HT1080 (cell line): ENCODE results near the gene FAM25A. TPM values are rescaled to one million over a fixed set of nuclear protein-coding genes. Genes with fewer than 3 reads are reported as not detected.
A peak's percentile ranks its signal among the peaks of the same experiment; 100 is the strongest.
"Not testable (repeated sequence)": the region's sequence is repeated elsewhere in the genome, so short reads cannot be mapped to it uniquely, and the experiment has no call there.

ENCODE experiments used
- DNase-seq: peaks from one replicate; pipeline ENCODE4 v3.0.0-alpha.2; 2015; ENCODE audit warnings: low read depth
- polyA plus RNA-seq, 2 experiments: library from polyadenylated mRNA; depleted of rRNA; stranded (reverse); fragments of >200 nt; gene quantifications; 2 replicates each; pipeline ENCODE4 v1.2.3, GENCODE V29; 2015
- total RNA-seq: library from RNA; depleted of rRNA; stranded (reverse); fragments of >200 nt; shearing (Covaris generic); gene quantifications from 2 replicates; pipeline ENCODE4 v1.2.3, GENCODE V29; 2014; rRNA removed

FAM25A gene
- total RNA-seq = not detected in 2 replicates
- polyA plus RNA-seq (2015; cell fraction: cytosol; rRNA removed) = 1.9 and 5.3 TPM in 2 replicates
- not detected in 2 replicates for polyA plus RNA-seq (2015; cell fraction: nucleus; rRNA removed)

DNA sequence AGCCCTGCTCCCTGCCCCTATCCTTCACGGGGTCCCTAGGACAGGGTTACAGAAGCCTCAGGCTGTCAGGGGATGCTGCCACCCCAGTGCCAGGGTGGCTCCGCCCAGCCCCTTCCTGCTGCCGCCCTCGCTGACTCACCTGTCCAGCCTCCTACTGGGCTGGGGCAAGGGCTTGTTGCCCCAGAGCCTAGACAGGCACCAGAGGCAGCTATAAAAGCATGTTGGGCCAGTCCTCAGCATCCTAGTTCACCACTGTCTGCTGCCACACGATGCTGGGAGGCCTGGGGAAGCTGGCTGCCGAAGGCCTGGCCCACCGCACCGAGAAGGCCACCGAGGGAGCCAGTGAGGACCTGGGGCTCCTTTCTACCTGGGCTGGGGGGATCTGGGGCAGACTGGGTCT, at the start of gene FAM25A:
TSS of gene FAM25A (plus strand) at position 239 of the 400 bp plus-strand sequence. CDS start at position 270, 31 bp downstream.
- peak; percentile 48 for DNase-seq

DNA sequence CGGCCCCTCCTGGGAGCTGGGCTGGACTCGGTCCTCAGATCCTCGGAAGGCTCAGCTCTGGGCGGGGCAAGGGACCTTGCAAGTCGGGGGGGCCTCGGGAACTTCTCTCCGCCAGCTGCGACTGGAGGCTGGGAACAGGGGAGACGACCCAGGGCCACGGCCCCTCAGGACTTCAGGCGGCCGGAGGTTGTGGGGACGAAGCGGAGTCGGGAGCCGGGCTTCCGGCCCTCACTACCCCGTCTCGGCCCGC, 49.2 kb upstream of the FAM25A start:
- DNase-seq = no peak

DNA sequence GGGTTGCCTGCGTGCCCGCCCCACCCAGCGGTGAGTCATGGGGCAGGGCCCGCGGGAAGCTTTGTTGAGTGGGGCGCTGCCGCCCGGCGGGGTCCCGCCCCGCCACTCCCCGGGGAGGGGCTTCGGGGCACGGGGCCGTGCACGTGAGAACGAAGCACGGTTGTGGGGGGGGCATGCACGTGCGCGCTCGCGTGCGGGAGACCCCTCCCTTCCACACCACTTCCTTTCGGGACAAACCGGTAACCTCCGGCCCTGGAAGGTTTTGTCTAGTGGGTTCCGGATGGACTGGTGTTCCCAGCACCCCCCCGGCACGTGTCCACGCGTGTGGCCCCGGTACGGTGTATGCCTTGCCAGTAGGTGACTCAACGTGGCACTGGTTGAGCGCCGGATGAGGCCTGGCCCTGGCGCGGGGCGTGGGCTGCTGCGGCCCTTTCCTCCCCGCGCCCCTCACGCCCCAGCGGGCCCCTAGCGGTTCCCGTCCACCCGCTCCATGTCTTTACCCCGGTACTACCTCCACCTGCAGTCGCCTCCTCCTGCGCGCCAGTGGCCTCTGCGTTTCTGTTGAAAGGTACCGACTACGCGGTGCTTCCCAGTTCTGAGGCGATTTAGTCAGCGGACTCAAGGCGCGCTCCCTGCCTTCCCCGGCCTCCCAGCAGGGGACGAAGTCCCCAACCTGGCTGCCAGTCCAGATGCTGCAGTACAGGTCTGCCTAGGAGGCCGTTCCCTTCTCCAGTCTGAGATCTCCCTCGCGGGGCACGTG, 48.7 kb upstream of the FAM25A start:
- peak; percentile 97 for DNase-seq

DNA sequence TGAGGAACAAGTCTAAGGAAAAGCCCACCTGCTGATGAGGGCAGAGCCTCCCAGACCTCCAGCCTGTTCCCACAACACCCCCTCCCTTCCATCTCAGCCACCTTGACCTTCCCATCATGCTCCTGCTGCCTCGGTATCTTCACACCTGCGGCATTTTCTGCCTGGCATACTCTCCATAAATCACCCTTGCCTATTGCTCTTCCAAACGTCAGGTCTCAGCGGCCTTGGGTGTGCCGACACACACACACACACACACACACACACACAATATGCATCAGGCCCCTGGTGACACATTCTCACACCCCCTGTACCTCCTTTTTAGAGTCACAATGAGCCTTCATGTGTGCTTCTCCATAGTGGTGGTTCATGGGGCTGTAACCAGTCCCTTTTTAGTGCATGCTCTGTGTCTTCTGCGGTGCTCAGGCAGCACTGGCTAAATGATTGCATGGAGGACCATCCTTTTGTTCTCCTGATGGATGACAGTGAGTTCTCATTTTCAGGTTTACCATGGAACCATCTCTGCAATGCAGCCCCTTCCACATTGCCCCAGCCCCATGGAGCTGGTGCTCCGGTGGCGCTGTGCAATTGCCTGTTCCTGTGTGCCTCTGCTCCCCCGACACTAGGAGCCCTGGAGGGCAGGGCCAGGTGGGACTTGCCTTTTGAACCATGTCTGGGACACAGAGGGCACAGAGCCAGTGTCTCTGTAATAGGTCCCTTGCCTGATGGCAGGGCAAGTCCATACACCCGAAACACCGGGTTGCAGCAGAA, 47.3 kb upstream of the FAM25A start:
- DNase-seq = no peak

DNA sequence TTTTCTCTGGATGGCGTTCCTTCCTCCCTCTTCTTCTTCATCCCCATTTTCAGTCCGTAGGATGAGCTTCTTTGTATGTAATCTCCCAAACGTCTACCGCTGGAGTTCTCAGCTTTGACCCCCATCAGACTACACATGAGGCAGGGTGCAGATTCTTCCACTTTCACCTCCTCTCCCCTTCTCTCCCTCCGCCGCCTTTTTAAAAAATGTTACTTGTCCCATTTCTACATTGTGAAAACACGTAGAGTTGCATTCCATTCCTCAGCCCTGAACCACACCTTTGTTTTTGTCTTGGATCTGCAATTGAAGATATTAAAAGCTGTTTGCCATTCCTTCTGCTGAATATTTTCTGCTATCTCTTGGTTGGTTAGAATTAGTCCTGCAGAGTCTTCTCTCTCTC, 45.6 kb upstream of the FAM25A start:
- DNase-seq = no peak

DNA sequence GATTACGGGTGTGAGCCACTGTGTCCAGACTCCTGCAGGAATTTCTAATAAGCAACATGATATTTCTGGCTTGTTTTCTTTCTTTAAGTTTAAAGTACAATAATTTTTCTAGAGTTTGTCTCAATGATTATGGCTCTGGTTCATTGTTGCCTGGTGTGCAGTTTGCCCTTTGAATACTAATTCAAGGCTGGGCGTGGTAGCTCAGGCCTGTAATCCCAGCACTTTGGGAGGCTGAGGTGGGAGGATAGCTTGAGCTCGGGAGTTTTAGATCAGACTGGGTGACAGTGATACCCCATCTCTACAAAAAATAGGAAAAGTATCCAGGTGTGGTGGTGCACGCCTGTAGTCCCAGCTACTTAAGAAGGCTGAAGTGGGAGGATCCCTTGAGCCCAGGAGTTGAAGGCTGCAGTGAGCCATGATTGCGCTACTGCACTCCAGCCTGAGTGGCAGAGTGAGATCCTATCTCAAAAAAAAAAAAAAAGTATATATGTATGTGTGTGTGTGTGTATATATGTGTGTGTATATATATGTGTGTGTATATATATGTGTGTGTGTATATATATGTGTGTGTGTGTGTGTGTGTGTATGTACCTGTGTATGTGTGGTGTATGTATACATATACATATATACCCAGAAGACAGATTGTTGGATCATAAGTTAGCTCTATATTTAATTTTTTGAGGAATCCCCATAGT, 43.6 kb upstream of the FAM25A start:
- DNase-seq = no peak

DNA sequence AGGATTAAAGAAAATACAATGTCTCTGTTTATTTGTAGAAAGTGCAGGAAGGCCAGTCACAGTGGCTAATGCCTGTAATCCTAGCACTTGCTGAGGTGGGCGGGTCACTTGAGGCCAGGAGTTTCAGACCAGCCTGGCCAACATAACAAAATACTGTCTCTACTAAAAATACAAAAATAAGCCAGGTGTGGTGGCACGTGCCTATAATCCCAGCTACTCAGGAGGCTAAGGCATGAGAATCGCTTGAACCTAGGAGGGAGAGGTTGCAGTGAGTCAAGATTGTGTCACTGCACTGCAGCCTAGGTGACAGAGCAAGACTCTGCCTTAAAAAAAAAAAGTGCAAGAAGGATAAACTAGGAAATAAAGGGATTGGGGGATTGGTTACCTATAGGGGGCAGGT, 41.6 kb upstream of the FAM25A start:
- DNase-seq = peak; percentile 79

DNA sequence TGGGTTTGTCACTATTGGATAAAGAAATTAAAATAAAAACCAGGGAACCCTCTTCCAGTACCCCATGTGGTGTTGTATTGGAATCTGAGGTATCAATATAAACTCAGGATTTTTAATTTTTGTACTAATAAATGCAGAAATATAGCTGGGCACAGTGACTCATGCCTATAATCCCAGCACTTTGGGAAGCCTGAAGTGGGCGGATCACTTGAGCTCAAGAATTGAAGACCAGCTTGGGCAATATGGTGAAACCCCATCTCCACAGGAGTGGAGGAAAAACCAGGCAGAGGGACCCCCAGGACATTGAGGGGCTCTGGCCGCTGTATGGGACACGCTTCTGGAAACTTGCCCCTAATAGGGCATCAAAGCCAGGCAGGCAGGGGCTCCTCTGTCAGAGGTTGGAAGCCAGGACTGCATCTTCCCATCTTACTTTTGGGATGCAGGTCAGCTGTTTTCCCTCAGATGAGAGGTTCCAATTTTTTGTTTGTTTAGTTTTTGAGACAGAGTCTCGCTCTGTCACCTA, 40.7 kb upstream of the FAM25A start:
- no peak for DNase-seq

DNA sequence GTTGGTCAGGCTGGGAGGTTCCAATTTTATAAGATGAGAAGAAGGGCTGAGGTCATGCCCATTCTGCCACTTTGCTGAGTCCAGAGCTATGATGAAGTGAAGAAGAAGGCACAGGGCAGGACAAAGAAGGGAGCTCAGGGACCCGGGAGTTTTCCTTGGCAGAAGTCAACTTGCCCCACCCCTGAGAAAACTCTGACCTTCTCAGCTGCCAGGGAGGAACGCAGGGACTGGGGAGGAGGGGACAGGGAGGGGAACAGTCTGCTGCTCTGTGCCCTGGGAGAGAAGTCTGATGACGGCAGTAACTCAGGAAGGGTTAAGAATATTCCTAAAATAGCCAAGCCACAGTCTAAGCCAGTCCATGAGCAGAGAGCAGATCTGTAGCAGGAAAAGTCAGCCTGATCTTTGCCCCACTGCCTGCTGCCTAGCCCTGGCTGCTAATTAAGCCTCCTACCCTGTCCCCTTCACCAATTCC, 40.1 kb upstream of the FAM25A start:
- DNase-seq = no peak

DNA sequence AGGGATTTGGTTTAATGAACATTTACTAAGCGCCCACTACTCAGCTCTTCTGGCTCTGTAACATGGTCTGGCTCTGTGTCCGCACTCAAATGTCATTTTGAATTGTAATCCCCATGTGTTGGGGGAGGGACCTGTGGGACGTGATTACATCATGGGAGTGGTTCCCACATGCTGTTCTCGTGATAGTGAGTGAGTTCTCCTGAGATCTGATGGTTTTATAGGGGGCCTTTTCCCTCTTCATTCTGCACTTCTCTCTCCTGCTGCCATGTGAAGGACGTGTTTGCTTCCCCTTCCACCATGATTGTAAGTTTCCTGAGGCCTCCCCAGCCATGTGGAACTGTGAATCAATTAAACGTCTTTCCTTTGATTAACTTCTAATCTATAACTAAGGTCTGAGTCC, 39.1 kb upstream of the FAM25A start:
- not testable (repeated sequence) for DNase-seq

DNA sequence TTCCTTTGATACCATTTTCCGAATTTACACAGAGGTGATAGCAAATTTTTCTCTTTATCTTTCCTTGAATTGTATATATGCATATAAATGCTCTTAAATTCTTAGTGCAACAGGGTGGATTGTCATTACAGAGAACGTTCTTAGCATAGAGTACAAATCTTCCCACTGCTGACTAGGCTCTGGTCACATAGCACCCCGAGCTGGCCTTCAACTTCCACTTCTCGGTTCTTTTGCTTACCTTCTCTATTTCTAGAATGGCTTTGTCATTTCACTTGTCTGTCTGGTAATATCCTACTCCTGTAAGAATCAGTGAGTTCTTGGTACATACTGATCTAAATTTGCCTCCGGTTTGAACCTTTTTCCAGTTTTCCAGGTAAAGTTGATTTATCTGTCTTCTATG, 38.4 kb upstream of the FAM25A start:
- DNase-seq = no peak

DNA sequence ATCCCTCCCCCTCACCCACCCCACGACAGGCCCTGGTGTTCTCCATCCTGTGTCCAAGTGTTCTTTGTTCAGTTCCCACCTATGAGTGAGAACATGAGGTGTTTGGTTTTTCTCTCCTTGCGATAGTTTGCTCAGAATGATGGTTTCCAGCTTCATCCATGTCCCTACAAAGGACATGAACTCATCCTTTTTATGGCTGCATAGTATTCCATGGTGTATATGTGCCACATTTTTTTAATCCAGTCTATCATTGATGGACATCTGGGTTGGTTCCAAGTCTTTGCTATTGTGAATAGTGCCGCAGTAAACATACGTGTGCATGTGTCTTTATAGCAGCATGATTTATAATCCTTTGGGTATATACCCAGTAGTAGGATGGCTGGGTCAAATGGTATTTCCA, 35.6 kb upstream of the FAM25A start:
- DNase-seq = not testable (repeated sequence)

DNA sequence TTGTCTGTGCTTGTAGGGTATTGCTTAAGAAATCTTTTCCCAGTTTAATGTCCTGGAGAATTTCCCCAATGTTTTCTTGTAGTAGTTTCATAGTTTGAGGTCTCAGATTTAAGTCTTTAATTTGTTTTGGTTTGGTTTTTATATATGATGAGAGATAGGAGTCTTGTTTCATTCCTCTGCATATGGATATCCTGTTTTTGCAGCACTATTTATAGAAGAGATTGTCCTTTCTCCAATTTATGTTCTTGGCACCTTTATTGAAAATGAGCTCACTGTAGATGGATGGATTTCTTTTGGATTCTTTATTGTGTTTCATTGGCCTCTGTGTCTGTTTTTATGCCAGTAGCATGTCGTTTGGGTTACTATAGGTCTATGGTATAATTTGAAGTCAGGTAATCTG, 31.6 kb upstream of the FAM25A start:
- no peak for DNase-seq

DNA sequence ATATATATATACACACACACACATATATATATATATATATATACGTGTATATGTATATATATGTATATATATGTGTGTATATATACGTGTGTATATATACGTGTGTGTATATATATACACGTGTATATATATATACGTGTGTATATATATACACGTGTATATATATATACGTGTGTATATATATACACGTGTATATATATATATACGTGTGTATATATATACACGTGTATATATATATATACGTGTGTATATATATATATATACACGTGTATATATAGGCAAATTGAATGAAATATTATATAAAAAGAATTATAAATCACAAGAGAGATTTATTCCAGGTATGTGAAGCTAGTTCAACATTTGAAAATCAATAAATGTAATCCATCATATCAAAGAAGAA, 28.7 kb upstream of the FAM25A start:
- not testable (repeated sequence) for DNase-seq

DNA sequence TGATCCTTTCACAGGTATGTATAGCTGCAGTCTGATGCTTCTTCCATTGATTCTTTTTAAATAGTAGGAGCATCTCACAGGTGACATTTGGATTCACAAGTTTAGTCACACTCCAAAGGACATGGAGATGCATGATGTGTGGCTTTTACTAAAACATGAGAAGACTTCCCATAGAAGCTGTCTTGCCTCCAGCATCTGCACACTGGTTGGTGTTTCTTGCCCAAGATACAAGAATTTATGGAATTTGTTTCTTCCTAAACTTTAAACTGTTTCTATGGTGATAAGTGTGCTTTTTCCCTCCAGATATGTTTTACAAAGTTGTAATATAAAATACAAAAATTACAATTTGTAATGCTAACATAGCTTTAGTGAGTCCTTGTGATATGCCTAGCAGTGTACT, 27.6 kb upstream of the FAM25A start:
- no peak for DNase-seq

DNA sequence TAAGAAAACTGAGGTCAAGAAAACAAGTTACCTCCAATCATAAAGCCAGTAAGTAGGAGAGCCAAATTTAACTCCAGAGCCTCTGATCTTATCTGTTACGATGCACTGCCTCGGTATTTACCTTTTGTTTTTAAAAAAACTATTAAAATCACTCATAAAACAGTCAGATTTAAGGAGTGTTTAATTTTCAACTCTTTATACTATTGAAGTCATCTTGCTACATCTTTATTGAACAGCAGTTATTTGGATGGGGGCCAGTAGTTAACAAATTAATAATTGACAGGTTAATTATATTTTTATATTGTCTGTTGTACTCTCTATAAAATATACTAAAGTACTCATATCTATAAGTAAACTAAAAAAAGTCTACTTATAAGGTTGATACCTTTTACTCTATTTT, 27.2 kb upstream of the FAM25A start:
- DNase-seq = no peak

DNA sequence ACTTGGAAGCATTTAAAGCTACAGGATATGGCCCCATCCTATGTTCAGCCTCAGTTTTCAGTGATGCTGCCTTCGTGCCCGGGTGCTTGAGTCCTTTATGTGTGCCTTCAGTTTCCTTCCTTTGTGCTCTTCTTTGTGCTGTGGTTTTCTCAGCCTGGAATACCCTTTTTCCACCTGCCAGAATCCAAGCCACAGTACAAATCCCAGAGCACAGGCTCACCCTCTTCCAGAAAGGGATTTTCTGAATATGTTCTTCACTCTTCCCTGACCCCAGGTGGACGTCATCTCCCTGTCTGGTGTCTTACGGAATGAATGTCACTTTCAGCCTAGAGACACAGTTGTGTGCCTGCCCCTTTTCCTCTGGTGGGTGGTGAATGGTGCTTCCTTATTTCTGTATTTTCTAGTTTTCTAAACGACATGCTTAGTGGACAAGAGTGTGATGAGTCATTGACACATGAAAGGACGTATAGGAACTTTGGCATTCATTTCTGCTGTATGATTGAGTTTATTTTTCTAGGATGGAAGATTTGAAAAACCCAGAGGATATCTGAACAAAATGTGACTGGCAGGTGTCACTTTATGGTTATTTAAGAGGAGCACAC, 20.2 kb upstream of the FAM25A start:
- DNase-seq = peak; percentile 25

DNA sequence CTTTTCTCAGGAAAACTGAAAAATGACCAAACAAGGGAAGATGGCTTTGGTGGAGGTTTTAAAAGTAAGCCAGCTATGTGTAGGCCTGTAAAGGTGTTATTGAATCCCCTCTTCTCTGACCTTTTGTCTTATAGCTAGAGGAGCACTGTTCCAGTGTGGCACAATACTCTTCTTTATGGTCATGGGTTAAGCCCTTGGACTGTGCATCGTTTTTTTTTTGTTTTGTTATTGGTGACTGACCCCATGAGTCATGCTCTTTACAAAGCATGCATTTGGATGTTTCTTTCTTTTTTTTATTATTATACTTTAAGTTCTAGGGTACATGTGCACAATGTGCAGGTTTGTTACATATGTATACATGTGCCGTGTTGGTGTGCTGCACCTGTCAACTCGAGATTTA, 19.6 kb upstream of the FAM25A start:
- DNase-seq = peak; percentile 35

DNA sequence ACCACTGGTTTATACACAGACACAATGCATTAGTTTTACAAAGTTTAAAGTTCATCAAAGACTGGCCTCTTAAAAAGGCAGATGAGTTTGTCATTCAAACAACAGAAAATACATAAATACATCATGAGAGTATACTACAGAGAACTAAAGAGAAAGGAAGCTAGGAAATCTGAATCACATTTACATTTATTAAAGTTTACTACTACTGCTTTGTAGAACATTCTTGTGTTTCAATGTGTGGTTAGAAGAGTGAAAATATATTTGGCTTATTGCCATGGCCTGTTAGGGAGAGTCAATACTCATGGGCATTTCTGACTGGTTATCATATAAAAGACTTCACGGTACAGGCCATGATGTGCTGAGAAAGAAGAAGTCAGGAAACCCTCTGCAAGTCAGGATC, 13.0 kb upstream of the FAM25A start:
- not testable (repeated sequence) for DNase-seq

DNA sequence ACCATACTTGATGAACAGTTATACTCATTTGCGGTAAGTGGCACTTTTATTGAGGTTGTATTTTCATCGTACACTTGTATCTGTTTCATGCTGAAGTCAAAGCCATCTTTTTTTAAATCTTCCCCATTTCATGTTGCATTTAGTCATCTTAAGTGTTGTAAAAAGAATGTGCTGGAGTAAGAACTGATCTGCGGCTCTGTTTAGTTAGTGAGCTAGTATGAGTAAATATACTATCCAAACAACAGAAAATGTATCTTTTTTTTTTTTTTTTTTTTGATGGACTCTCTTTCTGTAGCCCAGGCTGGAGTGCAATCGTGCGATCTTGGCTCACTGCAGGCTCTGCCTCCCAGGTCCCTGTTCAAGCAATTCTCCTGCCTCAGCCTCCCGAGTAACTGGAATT, 12.4 kb upstream of the FAM25A start:
- not testable (repeated sequence) for DNase-seq

DNA sequence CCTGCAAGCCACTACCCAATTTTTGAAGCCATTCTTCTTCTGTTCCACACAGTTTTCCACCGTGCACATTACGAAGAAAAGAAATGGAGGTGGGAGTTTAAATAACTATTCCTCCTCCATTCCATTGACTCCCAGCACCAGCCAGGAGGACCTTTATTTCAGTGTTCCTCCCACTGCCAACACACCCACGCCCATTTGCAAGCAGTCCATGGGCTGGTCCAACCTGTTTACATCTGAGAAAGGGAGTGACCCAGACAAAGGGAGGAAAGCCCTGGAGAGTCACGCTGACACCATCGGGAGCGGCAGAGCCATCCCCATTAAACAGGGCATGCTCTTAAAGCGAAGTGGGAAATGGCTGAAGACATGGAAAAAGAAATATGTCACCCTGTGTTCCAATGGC, 11.8 kb upstream of the FAM25A start:
- not testable (repeated sequence) for DNase-seq
